A204.1 (cell line): ENCODE results near the gene MYO3B.
"Not testable (repeated sequence)": the region's sequence is repeated elsewhere in the genome, so short reads cannot be mapped to it uniquely, and the experiment has no call there.

Experiments used
- FAIRE-seq: peaks from 2 replicates; lab custom pipeline; 2012; peaks lifted over from hg19 to GRCh38; lab: Jason Lieb, UNC

Gene MYO3B

GRCh38 chr2:170425281-170425751 lies 247.4 kb downstream of the MYO3B start:
- no peak for FAIRE-seq

- no peak for FAIRE-seq
Observed at GRCh38 chr2:170428868-170429267, 250.9 kb downstream of the MYO3B start.

- FAIRE-seq: no peak
Observed at GRCh38 chr2:170432823-170433222, 254.9 kb downstream of the MYO3B start.

- FAIRE-seq: no peak
Observed at GRCh38 chr2:170433448-170433847, 255.5 kb downstream of the MYO3B start.

GRCh38 chr2:170434396-170434795 lies 256.4 kb downstream of the MYO3B start:
- FAIRE-seq: not testable (repeated sequence)

- FAIRE-seq: no peak
Observed at GRCh38 chr2:170434900-170435621, 257.1 kb downstream of the MYO3B start.

- FAIRE-seq: no peak
Observed at GRCh38 chr2:170436077-170436943, 258.4 kb downstream of the MYO3B start.

- no peak for FAIRE-seq
Observed at GRCh38 chr2:170446078-170446477, 268.1 kb downstream of the MYO3B start.

- FAIRE-seq: no peak
Observed at GRCh38 chr2:170449034-170449433, 271.1 kb downstream of the MYO3B start.

- FAIRE-seq: no peak
Observed at GRCh38 chr2:170454471-170455372, 276.8 kb downstream of the MYO3B start.

GRCh38 chr2:170455617-170456426 lies 277.9 kb downstream of the MYO3B start:
- no peak for FAIRE-seq

- no peak for FAIRE-seq
Observed at GRCh38 chr2:170456914-170457313, 279.0 kb downstream of the MYO3B start.

- no peak for FAIRE-seq
Observed at GRCh38 chr2:170457742-170458141, 279.8 kb downstream of the MYO3B start.

- FAIRE-seq: no peak
Observed at GRCh38 chr2:170461889-170462288, 283.9 kb downstream of the MYO3B start.

GRCh38 chr2:170462433-170463205 lies 284.7 kb downstream of the MYO3B start:
- no peak for FAIRE-seq

GRCh38 chr2:170463206-170463537 lies 285.2 kb downstream of the MYO3B start:
- FAIRE-seq: no peak

- no peak for FAIRE-seq
Observed at GRCh38 chr2:170464268-170464667, 286.3 kb downstream of the MYO3B start.

GRCh38 chr2:170465241-170465640 lies 287.3 kb downstream of the MYO3B start:
- no peak for FAIRE-seq

GRCh38 chr2:170466632-170467031 lies 288.7 kb downstream of the MYO3B start:
- no peak for FAIRE-seq

GRCh38 chr2:170467568-170468422 lies 289.8 kb downstream of the MYO3B start:
- FAIRE-seq: no peak
